A375 (cell line): ENCODE data around the gene PAM. TPM values are rescaled to one million over a fixed set of nuclear protein-coding genes. Genes with fewer than 3 reads are reported as not detected.

Source experiments
- total RNA-seq: library from RNA; depleted of rRNA; stranded (reverse); fragments of >200 nt; shearing (Covaris generic); gene quantifications from 2 replicates; pipeline ENCODE4 v1.2.3, GENCODE V29; 2014; rRNA removed

The PAM gene
- total RNA-seq: 70.2 and 73.7 TPM in 2 replicates

DNA sequence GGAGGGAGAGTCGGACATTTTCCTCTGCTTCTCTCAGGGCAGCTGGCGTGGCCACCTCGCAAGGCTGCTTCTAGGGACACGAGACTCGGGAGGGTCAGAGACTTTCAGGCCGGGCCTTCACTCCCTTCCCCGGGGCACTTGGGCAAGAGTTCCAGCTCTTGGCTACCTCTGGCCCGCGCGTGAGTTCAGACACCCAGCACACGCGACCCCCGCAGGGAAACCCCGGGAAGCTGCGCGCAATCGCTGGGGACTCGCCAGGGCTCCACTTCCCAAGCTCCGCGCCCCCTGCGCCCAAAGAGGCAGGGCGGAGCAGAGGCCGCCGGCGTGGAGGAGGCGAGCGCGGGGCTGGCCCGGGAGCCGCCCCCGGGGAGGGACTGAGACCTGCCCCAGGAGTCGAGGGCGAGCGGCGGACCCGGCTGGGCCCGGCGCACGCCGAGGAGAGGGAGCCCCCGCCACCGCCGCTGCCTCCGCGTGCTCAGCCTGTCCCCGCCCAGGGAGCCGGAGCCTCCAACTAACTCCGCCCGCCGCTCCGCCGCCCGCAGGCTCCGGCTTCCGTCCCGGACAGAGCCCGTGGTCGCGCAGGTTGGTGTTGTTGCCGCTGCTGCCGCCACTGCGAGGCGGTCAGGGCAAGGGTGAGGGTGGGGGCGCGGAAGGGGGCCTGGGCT, at the start of gene PAM:
PAM (plus strand) TSS at position 539 of the 665 bp plus-strand sequence. CDS start 110,891 bp downstream, outside the sequence.

